Measurements from ENCODE around the gene SOX2. TPM values are rescaled to one million over a fixed set of nuclear protein-coding genes. Genes with fewer than 3 reads are reported as not detected.
A peak's percentile ranks its signal among the peaks of the same experiment; 100 is the strongest.
"Not testable (repeated sequence)": the region's sequence is repeated elsewhere in the genome, so short reads cannot be mapped to it uniquely, and the experiment has no call there.

The SOX2 gene
- total and polyA plus RNA-seq, 4 donors: 82.5 to 294 (median 162) TPM

DNA sequence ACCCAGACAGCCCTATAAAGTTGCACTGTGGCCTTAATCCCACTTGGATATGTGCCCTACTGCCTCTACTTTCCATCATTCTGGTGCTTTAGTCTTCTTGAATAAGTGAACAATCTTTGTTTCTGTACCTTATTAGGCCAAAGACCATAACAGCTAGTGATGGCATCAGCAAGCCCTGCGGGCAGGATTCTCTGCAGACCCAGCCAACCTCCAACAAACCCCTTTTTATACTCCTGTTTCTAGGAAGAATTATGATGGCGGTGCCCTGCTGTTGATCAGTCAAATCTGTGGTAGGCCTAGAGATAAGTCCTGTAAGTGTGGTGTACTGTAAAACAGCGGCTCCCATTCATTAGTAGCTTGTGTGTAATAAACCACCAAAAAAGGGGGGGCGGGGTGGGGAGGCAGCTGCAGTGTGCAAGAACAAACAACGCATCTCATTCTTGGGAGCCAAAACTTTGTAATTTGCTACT is 40.5 kb downstream of the SOX2 start:
- Histone ChIP-seq H3K4me3 (ENCODE audit: low read depth, low read length) (no peak overlapping the region), H3K36me3 (ENCODE audit: control insufficient read depth, insufficient read depth, low read length) (no peaks in the 10 kb centered on the region), H3K9me3 (ENCODE audit: control insufficient read depth, insufficient read depth, low read length) (no peaks in the 10 kb centered on the region), H3K27ac (ENCODE audit: low read depth, low read length) (peak overlapping the region; percentile 55), H3K4me1 (ENCODE audit: control insufficient read depth, insufficient read depth, low read length) (peaks cover 9% of the 10 kb centered on the region), H3K27me3 (ENCODE audit: control insufficient read depth, insufficient read depth, low read length) (no peaks in the 10 kb centered on the region)
- WGBS (ENCODE audit: insufficient coverage): 14% methylated on average over 1 of the region's 5 CpGs
- peak in 5 of 6 donors; percentile 72 to 93 (median 80) for DNase-seq (ENCODE audit: low read depth in 4 of 6, low spot score in 6 of 6)

DNA sequence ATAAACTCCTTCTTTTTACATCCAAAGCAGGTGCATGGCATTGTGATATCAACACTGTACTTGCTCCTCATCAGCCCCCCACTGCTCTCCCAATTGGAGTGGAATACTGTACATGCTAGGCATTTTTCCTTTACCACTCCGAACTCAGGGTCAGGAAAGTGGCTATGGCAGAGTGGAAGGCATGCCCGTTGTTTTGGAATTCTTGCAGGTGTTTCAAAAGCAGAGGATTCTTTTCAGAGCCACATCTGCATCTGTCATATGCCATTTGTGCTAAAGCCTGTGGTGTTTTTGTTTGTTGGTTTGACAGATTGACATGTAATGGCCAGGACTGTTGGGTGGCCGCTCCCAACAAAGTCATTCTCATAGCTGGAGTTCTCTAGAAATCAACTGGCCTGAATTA is 41.7 kb downstream of the SOX2 start:
- Histone ChIP-seq H3K4me1 (ENCODE audit: control insufficient read depth, insufficient read depth, low read length) (peaks cover 9% of the 10 kb centered on the region), H3K4me3 (ENCODE audit: low read depth, low read length) (peak overlapping the region; percentile 10), H3K27me3 (ENCODE audit: control insufficient read depth, insufficient read depth, low read length) (no peaks in the 10 kb centered on the region), H3K27ac (ENCODE audit: low read depth, low read length) (peak overlapping the region; percentile 55), H3K9me3 (ENCODE audit: control insufficient read depth, insufficient read depth, low read length) (no peaks in the 10 kb centered on the region), H3K36me3 (ENCODE audit: control insufficient read depth, insufficient read depth, low read length) (no peaks in the 10 kb centered on the region)
- peak in 1 of 6 donors; percentile 51 for DNase-seq (ENCODE audit: low read depth in 4 of 6, low spot score in 6 of 6)
- WGBS (ENCODE audit: insufficient coverage): no CpG with 5 or more reads among the region's 3 CpGs

DNA sequence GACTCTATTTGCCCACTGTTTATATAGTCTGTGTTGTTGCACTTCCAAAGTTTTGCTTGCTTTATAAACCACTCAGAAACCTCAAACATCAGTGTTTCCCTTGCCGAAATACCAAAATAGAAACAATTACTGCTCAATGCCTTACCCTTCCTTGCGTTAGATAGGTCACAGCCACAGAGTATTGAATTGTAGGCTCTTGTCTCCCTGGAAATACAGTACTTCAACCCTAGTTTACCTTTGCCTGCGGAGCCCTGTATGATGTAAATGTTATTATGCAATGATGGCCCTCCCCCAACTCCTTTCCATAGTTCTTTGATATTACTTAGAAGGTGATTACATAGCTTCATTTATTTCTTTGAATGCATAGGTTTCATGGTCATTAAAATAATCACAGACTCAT is 44.2 kb downstream of the SOX2 start:
- Histone ChIP-seq H3K27ac (ENCODE audit: low read depth, low read length) (peak overlapping the region; percentile 85), H3K36me3 (ENCODE audit: control insufficient read depth, insufficient read depth, low read length) (no peaks in the 10 kb centered on the region), H3K4me3 (ENCODE audit: low read depth, low read length) (peak overlapping the region; percentile 43), H3K9me3 (ENCODE audit: control insufficient read depth, insufficient read depth, low read length) (no peaks in the 10 kb centered on the region), H3K27me3 (ENCODE audit: control insufficient read depth, insufficient read depth, low read length) (no peaks in the 10 kb centered on the region), H3K4me1 (ENCODE audit: control insufficient read depth, insufficient read depth, low read length) (peaks cover 5% of the 10 kb centered on the region)
- no peak for DNase-seq (ENCODE audit: low read depth in 4 of 6, low spot score in 6 of 6)
- no CpG with 5 or more reads among the region's 3 CpGs for WGBS (ENCODE audit: insufficient coverage)

DNA sequence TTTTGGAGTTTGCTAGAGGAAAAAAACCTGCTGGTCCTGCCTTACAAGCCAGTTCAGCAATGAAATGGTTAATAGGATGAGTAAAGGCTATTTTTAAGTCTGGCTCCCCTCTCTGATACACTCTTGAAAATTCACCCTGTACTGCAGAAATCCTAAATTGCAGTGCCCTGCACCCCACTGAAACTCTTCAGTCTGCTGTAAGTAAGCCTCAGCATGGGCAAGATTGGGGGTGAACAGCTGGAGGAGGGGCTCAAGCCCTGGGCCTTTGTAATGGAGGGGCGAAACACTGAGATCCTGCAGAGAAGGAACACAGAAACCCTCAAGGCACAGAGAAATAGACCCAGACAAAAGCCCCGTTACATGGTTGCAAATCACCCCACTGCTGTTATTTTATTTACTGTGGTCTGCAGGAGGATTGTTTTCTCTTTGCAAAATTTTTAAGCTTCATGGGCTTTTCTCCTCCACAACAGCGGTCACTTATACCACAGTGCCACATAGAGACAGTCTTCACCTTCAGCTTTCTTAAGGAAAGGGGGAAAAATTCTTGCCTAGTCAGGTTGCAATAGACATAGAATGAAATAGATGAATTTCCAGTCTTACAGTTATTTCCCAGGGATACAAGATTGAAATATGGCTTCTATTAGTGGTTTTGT is 45.0 kb downstream of the SOX2 start:
- Histone ChIP-seq H3K4me3 (ENCODE audit: low read depth, low read length) (peak overlapping the region; percentile 43), H3K27me3 (ENCODE audit: control insufficient read depth, insufficient read depth, low read length) (no peaks in the 10 kb centered on the region)

DNA sequence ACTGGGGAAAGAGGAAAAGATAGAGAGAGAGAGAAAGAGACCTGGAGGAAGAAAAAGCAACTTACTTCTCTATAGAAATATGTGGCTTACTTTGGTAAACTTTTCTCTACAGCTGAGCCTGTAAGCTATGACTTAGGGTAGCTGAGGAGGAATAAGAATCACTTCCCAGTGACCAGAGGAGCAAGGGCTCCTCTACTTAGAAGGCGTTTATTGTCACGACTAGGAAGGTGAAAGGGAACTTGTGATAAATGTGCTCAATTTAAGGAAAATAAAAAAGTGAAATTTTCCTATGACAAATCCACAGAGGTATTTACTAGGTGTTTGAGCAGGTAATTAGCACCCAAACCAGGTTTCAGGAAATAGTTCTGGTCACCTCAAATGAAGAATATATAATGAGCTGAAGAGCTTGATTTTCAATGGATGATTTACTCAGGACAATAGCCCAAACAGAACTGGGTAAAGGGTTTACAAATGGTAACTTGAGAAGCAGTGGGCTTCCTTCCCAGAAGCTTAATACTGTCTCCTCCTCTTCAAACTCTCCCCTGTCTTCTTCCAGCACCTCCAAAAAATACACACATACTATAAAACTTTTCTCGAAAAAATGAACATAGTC is 46.1 kb downstream of the SOX2 start:
- no peaks in the 10 kb centered on the region for H3K9me3 ChIP-seq (ENCODE audit: control insufficient read depth, insufficient read depth, low read length)
- H3K4me1 ChIP-seq (ENCODE audit: control insufficient read depth, insufficient read depth, low read length): peaks cover 5% of the 10 kb centered on the region
- no peak overlapping the region for H3K4me3 ChIP-seq (ENCODE audit: low read depth, low read length)
- no peaks in the 10 kb centered on the region for H3K27me3 ChIP-seq (ENCODE audit: control insufficient read depth, insufficient read depth, low read length)
- no CpG with 5 or more reads among the region's 3 CpGs for WGBS (ENCODE audit: insufficient coverage)
- H3K27ac ChIP-seq (ENCODE audit: low read depth, low read length): peak overlapping the region; percentile 85
- no peaks in the 10 kb centered on the region for H3K36me3 ChIP-seq (ENCODE audit: control insufficient read depth, insufficient read depth, low read length)
- DNase-seq (ENCODE audit: low read depth in 4 of 6, low spot score in 6 of 6): peak in 3 of 6 donors; percentile 48 to 82 (median 78)

More for the DNA sequence above, 45.0 kb downstream of the SOX2 start:
- no peaks in the 10 kb centered on the region for H3K36me3 ChIP-seq (ENCODE audit: control insufficient read depth, insufficient read depth, low read length)
- peak overlapping the region; percentile 85 for H3K27ac ChIP-seq (ENCODE audit: low read depth, low read length)
- peaks cover 5% of the 10 kb centered on the region for H3K4me1 ChIP-seq (ENCODE audit: control insufficient read depth, insufficient read depth, low read length)
- WGBS (ENCODE audit: insufficient coverage): no CpG with 5 or more reads among the region's 3 CpGs
- no peaks in the 10 kb centered on the region for H3K9me3 ChIP-seq (ENCODE audit: control insufficient read depth, insufficient read depth, low read length)
- peak in 2 of 6 donors; percentile 80 to 84 for DNase-seq (ENCODE audit: low read depth in 4 of 6, low spot score in 6 of 6)

DNA sequence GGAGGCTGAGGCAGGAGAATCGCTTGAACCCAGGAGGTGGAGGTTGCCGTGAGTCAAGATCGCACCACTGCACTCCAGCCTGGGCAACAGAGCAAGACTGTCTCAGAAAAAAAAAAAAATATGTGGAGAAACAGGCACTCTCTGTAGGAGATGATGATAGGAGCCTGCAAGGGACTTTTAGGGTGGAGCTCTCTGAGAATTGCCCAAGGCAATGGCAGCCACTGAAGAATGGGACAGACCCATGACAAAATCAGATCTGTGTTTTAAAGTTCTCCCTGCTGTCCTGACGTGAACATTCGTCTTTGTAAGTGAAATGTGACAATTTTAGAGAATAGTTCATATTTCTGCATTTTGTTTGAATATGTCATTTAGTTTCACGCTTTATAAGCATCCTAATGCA is 50.2 kb downstream of the SOX2 start:
- H3K9me3 ChIP-seq (ENCODE audit: control insufficient read depth, insufficient read depth, low read length): no peaks in the 10 kb centered on the region
- H3K4me3 ChIP-seq (ENCODE audit: low read depth, low read length): no peak overlapping the region
- WGBS (ENCODE audit: insufficient coverage): 96% methylated on average over 5 of the region's 6 CpGs
- H3K27me3 ChIP-seq (ENCODE audit: control insufficient read depth, insufficient read depth, low read length): no peaks in the 10 kb centered on the region
- H3K36me3 ChIP-seq (ENCODE audit: control insufficient read depth, insufficient read depth, low read length): no peaks in the 10 kb centered on the region
- no peak for DNase-seq (ENCODE audit: low read depth in 4 of 6, low spot score in 6 of 6)
- no peak overlapping the region for H3K27ac ChIP-seq (ENCODE audit: low read depth, low read length)
- H3K4me1 ChIP-seq (ENCODE audit: control insufficient read depth, insufficient read depth, low read length): no peaks in the 10 kb centered on the region

DNA sequence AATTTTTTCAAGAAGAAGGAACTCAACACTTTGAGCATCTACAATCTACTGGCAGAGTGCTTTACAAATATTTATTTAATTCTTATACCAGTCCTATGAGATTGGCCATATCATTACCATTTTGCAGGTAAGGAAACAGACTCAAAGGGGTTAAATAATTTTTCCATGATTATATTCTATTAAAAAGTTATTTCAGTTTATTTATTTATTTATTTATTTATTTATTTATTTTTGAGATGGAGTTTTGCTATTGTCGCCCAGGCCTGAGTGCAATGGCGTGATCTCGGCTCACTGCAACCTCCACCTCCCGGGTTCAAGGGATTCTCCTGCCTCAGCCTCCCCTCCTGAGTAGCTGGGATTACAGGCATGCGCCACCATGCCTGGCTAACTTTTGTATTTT is 52.3 kb downstream of the SOX2 start:
- no CpG with 5 or more reads among the region's 5 CpGs for WGBS (ENCODE audit: insufficient coverage)
- not testable (repeated sequence) for H3K4me1 ChIP-seq (ENCODE audit: control insufficient read depth, insufficient read depth, low read length); H3K27ac ChIP-seq (ENCODE audit: low read depth, low read length); H3K9me3 ChIP-seq (ENCODE audit: control insufficient read depth, insufficient read depth, low read length); H3K4me3 ChIP-seq (ENCODE audit: low read depth, low read length); H3K36me3 ChIP-seq (ENCODE audit: control insufficient read depth, insufficient read depth, low read length); DNase-seq (ENCODE audit: low read depth in 4 of 6, low spot score in 6 of 6); H3K27me3 ChIP-seq (ENCODE audit: control insufficient read depth, insufficient read depth, low read length)

Small RNA genes within 50 kb of the gene (small RNA-seq; reads per million reads assigned to genes)
- not detected for gene RF01954 (ENCODE audit: low replicate concordance)

Data from spinal cord (tissue), 10 donors.